ENCODE results near the gene PYROXD2.

GRCh38 chr10:98400482-98400881 lies 14.5 kb downstream of the PYROXD2 start:
- TF ChIP-seq RAD21 (IDR thresholded peaks at IDR 0.05; ENCODE audit: low read depth) (no peak), EP300 (IDR thresholded peaks at IDR 0.05; ENCODE audit: borderline replicate concordance) (no peak), FOXM1 (IDR thresholded peaks at IDR 0.05; ENCODE audit: borderline replicate concordance, low read depth) (no peak), YY1 (IDR thresholded peaks at IDR 0.05; ENCODE audit: low read depth) (no peak), REST (IDR thresholded peaks at IDR 0.05; ENCODE audit: low read depth) (no peak), ZBTB7A (IDR thresholded peaks at IDR 0.05; ENCODE audit: low read depth) (no peak), CREB1 (IDR thresholded peaks at IDR 0.05; ENCODE audit: low read depth) (no peak), TAF1 (IDR thresholded peaks at IDR 0.05; ENCODE audit: low read depth) (no peak)
- TF ChIP-seq, protein P1, sequence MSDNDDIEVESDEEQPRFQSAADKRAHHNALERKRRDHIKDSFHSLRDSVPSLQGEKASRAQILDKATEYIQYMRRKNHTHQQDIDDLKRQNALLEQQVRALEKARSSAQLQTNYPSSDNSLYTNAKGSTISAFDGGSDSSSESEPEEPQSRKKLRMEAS (IDR thresholded peaks at IDR 0.05): no peak
